HepG2 (cell line): ENCODE results near the gene IFT57. TPM values are rescaled to one million over a fixed set of nuclear protein-coding genes. Genes with fewer than 3 reads are reported as not detected.

Source experiments
- AGO2 ChIP-seq: fragments of 200-400 bp; formaldehyde crosslinking; optimal IDR thresholded peaks from 2 replicates; pipeline ENCODE3; 2017; ENCODE audit warnings: mild to moderate bottlenecking, low read depth, low read length, moderate library complexity
- DNMT3B ChIP-seq: conservative IDR thresholded peaks from 2 replicates; pipeline ENCODE4 v1.6.1; 2016; ENCODE audit warnings: missing biosample characterization, control low read depth
- IRF1 ChIP-seq: sonication (generic); formaldehyde crosslinking; IDR thresholded peaks from 2 replicates; pipeline ENCODE4 v1.4.0; 2020; ENCODE audit warnings: low read depth, mild to moderate bottlenecking, missing genetic modification reagents
- LCORL ChIP-seq, 2 experiments: fragments of 450-650 bp in 1 of 2; sonication (generic) in 1 of 2; formaldehyde crosslinking in 1 of 2; IDR thresholded peaks; 2 replicates each; pipeline versions ENCODE4 v1.5.0 to v1.6.1; 2017 to 2020; ENCODE audit warnings: antibody characterized with exemption in 1 of 2, missing genetic modification reagents in 1 of 2
- MAX ChIP-seq: IDR thresholded peaks from 2 replicates; pipeline ENCODE4 v1.6.1; 2012; ENCODE audit warnings: inconsistent platforms
- NFYC ChIP-seq: IDR thresholded peaks from 2 replicates; pipeline ENCODE4 v1.6.1; 2016; ENCODE audit warnings: missing genetic modification reagents, missing compliant biosample characterization
- PBX3 ChIP-seq: sonication (generic); formaldehyde crosslinking; IDR thresholded peaks from 2 replicates; pipeline ENCODE4 v1.8.1; 2023; ENCODE audit warnings: missing genetic modification reagents, inconsistent platforms, borderline replicate concordance
- SOX6 ChIP-seq, 2 experiments: fragments of 450-650 bp in 1 of 2; sonication (generic) in 1 of 2; formaldehyde crosslinking in 1 of 2; IDR thresholded peaks; 2 replicates each; pipeline versions ENCODE4 v1.4.0 to v1.6.1; 2017 to 2020; ENCODE audit warnings: antibody characterized with exemption in 1 of 2, mild to moderate bottlenecking in 1 of 2, missing genetic modification reagents in 1 of 2
- TBL1XR1 ChIP-seq: fragments of 150-350 bp; IDR thresholded peaks from 2 replicates; pipeline ENCODE4 v1.6.1; 2014; ENCODE audit warnings: borderline replicate concordance, low read length; ENCODE audit not compliant: partially characterized antibody
- TFDP2 ChIP-seq: sonication (generic); formaldehyde crosslinking; IDR thresholded peaks from 2 replicates; pipeline ENCODE4 v1.4.0; 2020; ENCODE audit warnings: missing genetic modification reagents
- UBTF ChIP-seq: sonication (generic); formaldehyde crosslinking; IDR thresholded peaks from 2 replicates; pipeline ENCODE4 v1.4.0; 2020; ENCODE audit warnings: mild to moderate bottlenecking, missing genetic modification reagents
- ZFYVE20 ChIP-seq: sonication (generic); formaldehyde crosslinking; IDR thresholded peaks from 2 replicates; pipeline ENCODE4 v1.8.0; 2023; ENCODE audit warnings: low read depth, mild to moderate bottlenecking, moderate library complexity, missing genetic modification reagents, borderline replicate concordance
- ZMYM4 ChIP-seq: sonication (generic); formaldehyde crosslinking; IDR thresholded peaks from 2 replicates; pipeline ENCODE4 v1.8.1; 2023; ENCODE audit warnings: mild to moderate bottlenecking, missing genetic modification reagents
- ZNF138 ChIP-seq: sonication (generic); formaldehyde crosslinking; IDR thresholded peaks from 2 replicates; pipeline ENCODE4 v1.5.0; 2020; ENCODE audit warnings: mild to moderate bottlenecking, low read depth, missing genetic modification reagents
- ZNF350 ChIP-seq: sonication (generic); formaldehyde crosslinking; IDR thresholded peaks from 2 replicates; pipeline ENCODE4 v1.4.0; 2020; ENCODE audit warnings: mild to moderate bottlenecking, low read depth, missing genetic modification reagents, borderline replicate concordance
- ZNF354B ChIP-seq: sonication (generic); formaldehyde crosslinking; IDR thresholded peaks from 2 replicates; pipeline ENCODE4 v1.8.0; 2022; ENCODE audit warnings: mild to moderate bottlenecking, missing genetic modification reagents
- ZNF510 ChIP-seq: sonication (generic); formaldehyde crosslinking; IDR thresholded peaks from 2 replicates; pipeline ENCODE4 v1.4.0; 2020; ENCODE audit warnings: low read depth, mild to moderate bottlenecking, missing genetic modification reagents
- ZNF704 ChIP-seq: sonication (generic); formaldehyde crosslinking; IDR thresholded peaks from 2 replicates; pipeline ENCODE4 v1.8.1; 2023; ENCODE audit warnings: mild to moderate bottlenecking, inconsistent platforms, moderate library complexity, missing genetic modification reagents, borderline replicate concordance
- ZNF75D ChIP-seq: sonication (generic); formaldehyde crosslinking; IDR thresholded peaks from 2 replicates; pipeline ENCODE4 v1.8.1; 2023; ENCODE audit warnings: missing genetic modification reagents, mild to moderate bottlenecking, borderline replicate concordance
- ZNF776 ChIP-seq: sonication (generic); formaldehyde crosslinking; IDR thresholded peaks from 2 replicates; pipeline ENCODE4 v1.4.0; 2020; ENCODE audit warnings: mild to moderate bottlenecking, missing genetic modification reagents
- polyA plus RNA-seq, 8 experiments: library from polyadenylated mRNA; depleted of rRNA in 3 of 8; stranded (reverse) in 7 of 8; unstranded in 1 of 8; fragments of >200 nt; fragmentation: Illumina TruSeq in 4 of 8; extraction: Trizol in 4 of 8; gene quantifications; 2 replicates each; pipeline versions ENCODE4 v1.2.1 to v1.2.3, GENCODE V29; 2011 to 2016; ENCODE audit warnings: low read depth in 4 of 8, missing spikeins in 1 of 8, mixed read lengths in 1 of 8; ENCODE audit not compliant: insufficient read depth in 1 of 8
- total RNA-seq, 5 experiments: library from RNA; depleted of rRNA; stranded (reverse); fragments of >200 nt; fragmentation: Illumina TruSeq; extraction: Trizol; gene quantifications; 2 replicates each; pipeline ENCODE4 v1.2.3, GENCODE V29; 2016; ENCODE audit warnings: low read depth in 1 of 5

IFT57 gene
- total and polyA plus RNA-seq, 2 of the 13 experiments (the other 11 are each of a cell fraction or from before 2014, with no cell fraction given), result 5.5 to 14.5 TPM

- TF ChIP-seq TFDP2 (CRISPR knock-in tag), result no peak
- 0 out of 2 replicates have a peak, but pooled peaks have one; percentile 59 for TF ChIP-seq ZNF138 (CRISPR knock-in tag)
- no peak for TF ChIP-seq DNMT3B (CRISPR knock-in tag)
- no peak for TF ChIP-seq PBX3 (CRISPR knock-in tag)
- peak; percentile 71 for TF ChIP-seq MAX
- peak; percentile 37 for TF ChIP-seq TBL1XR1
- TF ChIP-seq ZMYM4 (CRISPR knock-in tag), result peak; percentile 89
- TF ChIP-seq ZNF75D (CRISPR knock-in tag), result no peak
- TF ChIP-seq AGO2, result no peak
- peak; percentile 75 for TF ChIP-seq UBTF (CRISPR knock-in tag)
- no peak for TF ChIP-seq SOX6 (IDR thresholded peaks at IDR 0.05)
- TF ChIP-seq SOX6 (CRISPR knock-in tag; IDR thresholded peaks at IDR 0.05), result peak; percentile 47
- TF ChIP-seq ZNF510 (CRISPR knock-in tag), result peak; percentile 33; the same call in 1 of the 2 replicates
- peak; percentile 73; the same call in 1 of the 2 replicates for TF ChIP-seq ZNF704 (CRISPR knock-in tag)
- no peak for TF ChIP-seq ZFYVE20 (CRISPR knock-in tag)
- TF ChIP-seq ZNF354B (CRISPR knock-in tag), result no peak
- TF ChIP-seq LCORL (IDR thresholded peaks at IDR 0.05), result peak; percentile 12; the same call in 1 of the 2 replicates
- TF ChIP-seq LCORL (CRISPR knock-in tag; IDR thresholded peaks at IDR 0.05), result 0 out of 2 replicates have a peak, but pooled peaks have one; percentile 46
- TF ChIP-seq NFYC (CRISPR knock-in tag), result peak; percentile 73
- TF ChIP-seq ZNF350 (CRISPR knock-in tag), result peak; percentile 49; the same call in 1 of the 2 replicates
- TF ChIP-seq IRF1 (CRISPR knock-in tag), result no peak
- 0 out of 2 replicates have a peak, but pooled peaks have one; percentile 63 for TF ChIP-seq ZNF776 (CRISPR knock-in tag)
Observed at GRCh38 chr3:108221911-108222852, at the start of gene IFT57 (continued).
